Measurements from ENCODE around the gene TPST2.

TPST2 gene

DNA sequence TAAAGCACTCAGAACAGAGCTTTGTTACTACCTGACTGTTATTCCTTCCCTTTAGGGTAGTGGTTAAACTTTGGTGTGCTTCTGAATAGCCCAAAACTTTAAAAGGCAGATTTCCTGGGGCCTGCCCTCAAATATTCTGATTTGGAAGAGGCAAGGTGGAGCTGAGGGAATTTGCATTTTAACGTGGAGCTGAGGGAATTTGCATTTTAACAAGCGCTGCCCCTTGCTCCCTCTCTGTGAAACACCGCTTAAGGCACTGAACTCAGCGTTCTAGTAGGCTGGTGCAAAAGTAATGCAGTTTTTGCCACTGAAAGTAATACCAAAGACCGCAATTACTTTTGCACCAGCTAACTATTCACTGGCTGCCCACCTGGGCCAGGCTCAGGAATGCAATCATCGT is 35.0 kb downstream of the TPST2 start:
- H3K9me2 ChIP-seq (replicated peaks; ENCODE audit: control insufficient read depth, low read length): no peaks in the 10 kb centered on the region
- TF ChIP-seq, protein P1, sequence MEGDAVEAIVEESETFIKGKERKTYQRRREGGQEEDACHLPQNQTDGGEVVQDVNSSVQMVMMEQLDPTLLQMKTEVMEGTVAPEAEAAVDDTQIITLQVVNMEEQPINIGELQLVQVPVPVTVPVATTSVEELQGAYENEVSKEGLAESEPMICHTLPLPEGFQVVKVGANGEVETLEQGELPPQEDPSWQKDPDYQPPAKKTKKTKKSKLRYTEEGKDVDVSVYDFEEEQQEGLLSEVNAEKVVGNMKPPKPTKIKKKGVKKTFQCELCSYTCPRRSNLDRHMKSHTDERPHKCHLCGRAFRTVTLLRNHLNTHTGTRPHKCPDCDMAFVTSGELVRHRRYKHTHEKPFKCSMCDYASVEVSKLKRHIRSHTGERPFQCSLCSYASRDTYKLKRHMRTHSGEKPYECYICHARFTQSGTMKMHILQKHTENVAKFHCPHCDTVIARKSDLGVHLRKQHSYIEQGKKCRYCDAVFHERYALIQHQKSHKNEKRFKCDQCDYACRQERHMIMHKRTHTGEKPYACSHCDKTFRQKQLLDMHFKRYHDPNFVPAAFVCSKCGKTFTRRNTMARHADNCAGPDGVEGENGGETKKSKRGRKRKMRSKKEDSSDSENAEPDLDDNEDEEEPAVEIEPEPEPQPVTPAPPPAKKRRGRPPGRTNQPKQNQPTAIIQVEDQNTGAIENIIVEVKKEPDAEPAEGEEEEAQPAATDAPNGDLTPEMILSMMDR (IDR thresholded peaks at IDR 0.05; ENCODE audit: low read depth, low read length, poor library complexity, severe bottlenecking): no peak
- no peak for TF ChIP-seq EZH2phosphoT487 (IDR thresholded peaks at IDR 0.05; ENCODE audit: borderline replicate concordance, low read length)
- H3K4me1 ChIP-seq (ENCODE audit: control insufficient read depth, low read length): peaks cover 69% of the 10 kb centered on the region
- peaks cover 94% of the 10 kb centered on the region for H3K79me2 ChIP-seq (ENCODE audit: control insufficient read depth, low read length)
- H3K27ac ChIP-seq (ENCODE audit: low read depth, low read length): peak overlapping the region; percentile 62
- H3K4me3 ChIP-seq (ENCODE audit: low read length): peak overlapping the region; percentile 21
- H3K4me2 ChIP-seq (ENCODE audit: low read length): peak overlapping the region; percentile 68
- no peaks in the 10 kb centered on the region for H3K27me3 ChIP-seq (ENCODE audit: control insufficient read depth, low read length)
- peaks cover 14% of the 10 kb centered on the region for H3K36me3 ChIP-seq (ENCODE audit: control insufficient read depth, low read length)
- H4K20me1 ChIP-seq (ENCODE audit: control insufficient read depth, insufficient read depth, low read depth, low read length): no peaks in the 10 kb centered on the region
- no peaks in the 10 kb centered on the region; the same call in none of the 2 replicates for H3F3A ChIP-seq (ENCODE audit: control insufficient read depth, insufficient read depth)
- no peaks in the 10 kb centered on the region for H3K9me3 ChIP-seq (ENCODE audit: control insufficient read depth, insufficient read depth, low read length)

GRCh38 chr22:26553056-26553752 is 36.7 kb downstream of the TPST2 start:
- Histone ChIP-seq H3F3A (ENCODE audit: control insufficient read depth, insufficient read depth) (no peaks in the 10 kb centered on the region; the same call in 1 of the 2 replicates), H3K27ac (ENCODE audit: low read depth, low read length) (peak overlapping the region; percentile 5; the same call in 1 of the 2 replicates), H3K4me2 (ENCODE audit: low read length) (peak overlapping the region; percentile 68), H3K79me2 (ENCODE audit: control insufficient read depth, low read length) (peaks cover 88% of the 10 kb centered on the region), H3K9me3 (ENCODE audit: control insufficient read depth, insufficient read depth, low read length) (no peaks in the 10 kb centered on the region), H3K4me3 (ENCODE audit: low read length) (peak overlapping the region; percentile 14; the same call in 1 of the 2 replicates), H4K20me1 (ENCODE audit: control insufficient read depth, insufficient read depth, low read depth, low read length) (no peaks in the 10 kb centered on the region), H3K4me1 (ENCODE audit: control insufficient read depth, low read length) (peaks cover 79% of the 10 kb centered on the region), H3K27me3 (ENCODE audit: control insufficient read depth, low read length) (no peaks in the 10 kb centered on the region), H3K9me2 (replicated peaks; ENCODE audit: control insufficient read depth, low read length) (no peaks in the 10 kb centered on the region), H3K36me3 (ENCODE audit: control insufficient read depth, low read length) (peaks cover 14% of the 10 kb centered on the region)
- TF ChIP-seq, protein P1 (IDR thresholded peaks at IDR 0.05; ENCODE audit: low read depth, low read length, poor library complexity, severe bottlenecking): no peak
- no peak for TF ChIP-seq EZH2phosphoT487 (IDR thresholded peaks at IDR 0.05; ENCODE audit: borderline replicate concordance, low read length)

- H3K36me3 ChIP-seq (ENCODE audit: control insufficient read depth, low read length): peaks cover 20% of the 10 kb centered on the region
- H3K9me3 ChIP-seq (ENCODE audit: control insufficient read depth, insufficient read depth, low read length): no peaks in the 10 kb centered on the region
- TF ChIP-seq EZH2phosphoT487 (IDR thresholded peaks at IDR 0.05; ENCODE audit: borderline replicate concordance, low read length): no peak
- TF ChIP-seq, protein P1 (IDR thresholded peaks at IDR 0.05; ENCODE audit: low read depth, low read length, poor library complexity, severe bottlenecking): no peak
- no peaks in the 10 kb centered on the region; the same call in 1 of the 2 replicates for H3F3A ChIP-seq (ENCODE audit: control insufficient read depth, insufficient read depth)
- no peak overlapping the region for H3K27ac ChIP-seq (ENCODE audit: low read depth, low read length)
- H3K4me2 ChIP-seq (ENCODE audit: low read length): no peak overlapping the region
- no peaks in the 10 kb centered on the region for H4K20me1 ChIP-seq (ENCODE audit: control insufficient read depth, insufficient read depth, low read depth, low read length)
- H3K27me3 ChIP-seq (ENCODE audit: control insufficient read depth, low read length): no peaks in the 10 kb centered on the region
- H3K9me2 ChIP-seq (replicated peaks; ENCODE audit: control insufficient read depth, low read length): no peaks in the 10 kb centered on the region
- peaks cover 86% of the 10 kb centered on the region for H3K4me1 ChIP-seq (ENCODE audit: control insufficient read depth, low read length)
- no peak overlapping the region for H3K4me3 ChIP-seq (ENCODE audit: low read length)
- H3K79me2 ChIP-seq (ENCODE audit: control insufficient read depth, low read length): peaks cover 90% of the 10 kb centered on the region
Observed at GRCh38 chr22:26552466-26552865, 37.5 kb downstream of the TPST2 start.
